Osteocyte (in vitro differentiated cells): ENCODE measurements around the gene ITPR1. TPM values are rescaled to one million over a fixed set of nuclear protein-coding genes. Genes with fewer than 3 reads are reported as not detected.

Experiments used
- DNase-seq: peaks from one replicate; pipeline ENCODE4 v3.0.0; 2021; ENCODE audit warnings: mixed read lengths; ENCODE audit not compliant: unreplicated experiment; ENCODE audit errors: extremely low spot score
- H3K27ac Mint-ChIP-seq: one replicate; pipeline ENCODE4 v1.8.0; 2021; ENCODE audit warnings: mild to moderate bottlenecking, mixed read lengths; ENCODE audit not compliant: unreplicated experiment
- H3K27me3 Mint-ChIP-seq: one replicate; pipeline ENCODE4 v1.8.0; 2021; ENCODE audit warnings: mixed read lengths; ENCODE audit not compliant: unreplicated experiment
- H3K36me3 Mint-ChIP-seq: one replicate; pipeline ENCODE4 v1.8.0; 2021; ENCODE audit warnings: mixed read lengths; ENCODE audit not compliant: unreplicated experiment
- H3K4me1 Mint-ChIP-seq: one replicate; pipeline ENCODE4 v1.8.0; 2021; ENCODE audit warnings: mixed read lengths; ENCODE audit not compliant: unreplicated experiment
- H3K4me3 Mint-ChIP-seq: one replicate; pipeline ENCODE4 v1.8.0; 2021; ENCODE audit warnings: mild to moderate bottlenecking, moderate library complexity, mixed read lengths; ENCODE audit not compliant: unreplicated experiment
- H3K9me3 Mint-ChIP-seq: one replicate; pipeline ENCODE4 v1.8.0; 2021; ENCODE audit warnings: mixed read lengths; ENCODE audit not compliant: unreplicated experiment
- CTCF ChIP-seq: fragments of 200-600 bp; sonication (generic); IDR thresholded peaks from 2 replicates; pipeline ENCODE4 v1.5.0; 2021; ENCODE audit warnings: antibody characterized with exemption, mild to moderate bottlenecking, moderate library complexity
- total RNA-seq: library from RNA; stranded (reverse); gene quantifications from 2 replicates; pipeline ENCODE4 v1.2.1, GENCODE V29; 2021

ITPR1 gene
- total RNA-seq, 1 donor from 2014 or later, result 34.3 TPM

- Mint-ChIP-seq H3K9me3 (no peaks in the 10 kb centered on the region), H3K4me3 (no peak overlapping the region), H3K27me3 (no peaks in the 10 kb centered on the region), H3K36me3 (peaks cover 5% of the 10 kb centered on the region), H3K4me1 (no peaks in the 10 kb centered on the region), H3K27ac (no peak overlapping the region)
- no peak for TF ChIP-seq CTCF
- DNase-seq, result no peak
Observed at GRCh38 chr3:4837374-4837930, 344.3 kb downstream of the ITPR1 start.

GRCh38 chr3:4838621-4839022 is 345.5 kb downstream of the ITPR1 start:
- no peaks in the 10 kb centered on the region for H3K27me3 Mint-ChIP-seq
- no peaks in the 10 kb centered on the region for H3K9me3 Mint-ChIP-seq
- no peak for DNase-seq
- TF ChIP-seq CTCF, result no peak
- no peaks in the 10 kb centered on the region for H3K4me1 Mint-ChIP-seq
- peaks cover 3% of the 10 kb centered on the region for H3K36me3 Mint-ChIP-seq
- H3K4me3 Mint-ChIP-seq, result no peak overlapping the region
- H3K27ac Mint-ChIP-seq, result no peak overlapping the region

GRCh38 chr3:4839278-4839677 is 346.1 kb downstream of the ITPR1 start:
- Mint-ChIP-seq H3K9me3 (no peaks in the 10 kb centered on the region), H3K4me1 (no peaks in the 10 kb centered on the region), H3K36me3 (peaks cover 3% of the 10 kb centered on the region), H3K27me3 (no peaks in the 10 kb centered on the region), H3K27ac (no peak overlapping the region), H3K4me3 (no peak overlapping the region)
- DNase-seq, result no peak
- TF ChIP-seq CTCF, result no peak

- Mint-ChIP-seq H3K9me3 (no peaks in the 10 kb centered on the region), H3K27me3 (no peaks in the 10 kb centered on the region), H3K27ac (no peak overlapping the region), H3K36me3 (peaks cover 2% of the 10 kb centered on the region), H3K4me3 (no peak overlapping the region), H3K4me1 (no peaks in the 10 kb centered on the region)
- TF ChIP-seq CTCF, result no peak
- DNase-seq, result no peak
Observed at GRCh38 chr3:4841225-4841624, 348.1 kb downstream of the ITPR1 start.

- H3K27ac Mint-ChIP-seq, result no peak overlapping the region
- no peaks in the 10 kb centered on the region for H3K9me3 Mint-ChIP-seq
- no peaks in the 10 kb centered on the region for H3K27me3 Mint-ChIP-seq
- H3K4me3 Mint-ChIP-seq, result no peak overlapping the region
- DNase-seq, result no peak
- TF ChIP-seq CTCF, result no peak
- peaks cover 2% of the 10 kb centered on the region for H3K36me3 Mint-ChIP-seq
- H3K4me1 Mint-ChIP-seq, result no peaks in the 10 kb centered on the region
Observed at GRCh38 chr3:4841776-4842440, 348.8 kb downstream of the ITPR1 start.
